Endothelial cell of hepatic sinusoid (primary cell): ENCODE data around the gene IFIT2.
"Not testable (repeated sequence)": the region's sequence is repeated elsewhere in the genome, so short reads cannot be mapped to it uniquely, and the experiment has no call there.

Experiments
- in situ Hi-C: cut with HindIII; loops from 2 replicates; pipeline ENCODE4 v1.10.0; 2017; ENCODE audit warnings: low sequenced_read_pairs

The IFIT2 gene

DNA sequence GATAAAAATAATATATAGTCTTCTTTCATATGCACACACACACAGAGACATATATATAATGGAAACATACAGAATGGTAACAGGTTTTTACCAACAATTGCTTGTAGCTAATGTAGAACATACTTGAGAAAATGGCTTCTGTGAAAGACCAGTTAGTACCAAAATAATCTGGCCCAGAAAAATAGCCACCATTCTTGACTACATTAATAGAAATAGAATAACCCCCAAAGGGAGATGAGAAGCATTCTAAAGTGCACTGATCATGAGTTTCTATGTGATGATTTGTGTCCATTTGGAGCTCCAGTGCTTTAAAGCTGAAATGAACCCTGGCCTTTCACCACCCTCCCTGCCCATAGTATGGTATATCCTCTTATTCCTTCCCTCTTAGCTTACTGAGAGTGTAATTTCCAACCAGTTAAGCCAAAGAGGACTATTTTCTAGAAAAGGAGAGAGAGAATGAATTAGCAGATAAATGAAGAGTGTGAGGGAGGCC lies 22.9 kb upstream of the IFIT2 start:
- in situ Hi-C loops: no loop called here

DNA sequence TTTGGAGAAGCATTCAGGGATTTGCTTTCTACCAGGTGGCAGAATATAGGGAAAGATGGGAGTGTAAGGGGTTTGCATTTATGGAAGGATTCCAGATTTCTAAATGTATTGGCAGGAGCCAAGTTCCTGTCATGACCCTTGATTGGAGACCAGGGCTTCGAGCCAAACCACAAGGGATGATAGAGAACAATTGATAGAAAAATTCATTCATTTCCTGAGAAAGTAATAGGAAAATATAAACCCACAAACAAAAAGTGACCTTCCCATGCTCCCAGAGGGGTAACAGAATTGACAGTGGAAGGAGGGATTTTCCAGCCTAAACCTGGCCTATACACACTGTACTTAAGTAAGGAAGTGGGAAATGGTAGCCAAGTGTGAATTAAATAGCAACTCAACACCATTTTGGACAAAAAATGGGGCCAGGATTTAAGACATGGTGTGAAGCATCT lies 22.4 kb upstream of the IFIT2 start:
- in situ Hi-C loops: no loop called here

DNA sequence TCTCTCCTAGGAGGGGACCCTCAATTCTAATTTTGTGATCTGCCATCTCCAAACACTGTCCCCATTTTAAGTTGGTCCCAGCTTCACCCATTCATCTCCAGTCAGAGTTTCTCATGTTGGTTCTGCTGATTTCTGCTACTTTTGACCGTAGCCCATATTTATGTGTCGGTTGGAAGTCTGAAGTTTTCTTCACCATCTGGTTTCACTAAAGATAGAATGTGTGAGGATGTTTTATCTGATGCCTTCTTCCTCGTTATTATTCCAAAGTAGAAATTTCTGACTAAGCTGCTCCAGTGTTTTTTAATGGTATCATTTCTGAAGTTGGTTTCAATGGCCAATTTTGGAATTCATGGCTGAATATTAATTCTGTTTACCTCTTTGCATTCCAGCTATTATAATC lies 21.3 kb upstream of the IFIT2 start:
- in situ Hi-C loops: no loop called here

DNA sequence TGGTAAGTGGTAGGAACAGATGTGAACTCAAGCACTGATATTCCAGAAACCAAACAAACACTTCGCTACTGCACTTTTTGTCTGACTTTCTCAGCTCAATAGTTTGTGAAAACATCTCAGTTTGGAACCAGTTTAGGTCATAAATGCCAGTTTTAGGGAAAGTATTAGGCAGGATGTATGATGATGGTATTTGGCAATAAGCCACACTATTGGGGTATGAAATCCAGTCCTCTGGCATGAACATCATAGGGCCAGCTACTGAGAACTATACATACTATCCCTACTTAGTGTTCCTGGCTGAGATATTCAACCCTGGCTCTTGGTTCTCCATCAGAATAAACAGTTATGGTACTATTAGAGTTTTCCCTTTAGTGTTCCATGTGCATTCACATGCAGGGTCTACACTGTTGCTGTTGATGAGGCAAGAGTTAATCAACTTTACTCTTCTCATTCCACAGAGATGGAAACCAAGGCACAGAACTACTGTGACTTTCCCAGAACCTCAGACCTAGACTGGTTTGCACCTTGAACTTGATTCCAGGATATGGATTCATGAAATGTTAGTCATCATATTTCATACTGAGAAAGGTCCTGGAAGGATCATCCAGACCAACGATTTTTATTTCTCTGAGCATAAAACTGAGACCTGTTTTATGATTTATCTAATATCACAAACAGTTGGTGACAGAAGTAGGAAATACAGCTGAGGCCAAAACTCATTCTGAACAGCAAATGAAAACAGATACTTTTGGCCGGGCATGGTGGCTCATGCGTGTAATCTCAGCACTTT lies 20.0 kb upstream of the IFIT2 start:
- in situ Hi-C loops: no loop called here

DNA sequence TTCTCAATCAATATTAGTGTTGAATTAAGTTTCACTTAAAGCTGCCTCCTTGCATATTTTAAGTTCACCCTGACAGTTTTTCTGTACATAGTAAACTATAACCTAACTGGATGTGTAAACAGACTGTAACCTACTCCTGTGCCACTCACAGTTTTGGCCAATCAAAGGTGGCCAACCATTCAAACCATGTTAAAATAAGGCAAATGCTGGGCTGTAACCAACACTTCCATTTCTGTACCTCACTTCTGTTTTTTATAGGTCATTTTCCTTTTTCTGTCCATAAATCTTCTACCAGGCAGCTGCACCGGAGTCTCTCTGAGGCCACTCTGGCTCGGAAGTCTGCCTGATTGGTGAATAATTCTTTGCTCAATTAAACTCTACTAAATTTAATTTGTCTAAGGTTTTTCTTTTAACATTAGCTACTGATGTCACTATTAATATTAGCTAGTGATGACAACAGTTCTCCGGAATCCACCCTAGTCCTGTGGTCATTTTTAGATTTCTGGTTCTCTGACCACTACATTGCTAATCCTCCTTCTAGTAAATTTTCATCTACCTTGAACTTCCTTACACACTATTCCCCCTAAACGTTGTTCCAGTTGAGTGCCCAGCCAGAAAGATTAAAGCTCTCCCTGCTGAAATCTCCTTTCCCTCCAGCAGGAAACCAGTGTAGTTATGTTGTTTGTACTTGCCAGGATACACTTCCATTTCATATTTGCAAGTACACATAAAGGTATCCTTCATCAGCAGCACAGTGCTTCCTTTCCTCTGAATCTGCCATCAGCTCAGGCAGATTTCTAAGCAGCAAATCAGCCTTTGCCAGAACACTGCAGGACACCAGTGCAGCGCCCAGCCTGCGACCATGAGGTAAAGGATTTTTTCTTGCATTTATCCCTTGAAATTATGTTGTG lies 18.6 kb upstream of the IFIT2 start:
- in situ Hi-C loops: no loop called here

DNA sequence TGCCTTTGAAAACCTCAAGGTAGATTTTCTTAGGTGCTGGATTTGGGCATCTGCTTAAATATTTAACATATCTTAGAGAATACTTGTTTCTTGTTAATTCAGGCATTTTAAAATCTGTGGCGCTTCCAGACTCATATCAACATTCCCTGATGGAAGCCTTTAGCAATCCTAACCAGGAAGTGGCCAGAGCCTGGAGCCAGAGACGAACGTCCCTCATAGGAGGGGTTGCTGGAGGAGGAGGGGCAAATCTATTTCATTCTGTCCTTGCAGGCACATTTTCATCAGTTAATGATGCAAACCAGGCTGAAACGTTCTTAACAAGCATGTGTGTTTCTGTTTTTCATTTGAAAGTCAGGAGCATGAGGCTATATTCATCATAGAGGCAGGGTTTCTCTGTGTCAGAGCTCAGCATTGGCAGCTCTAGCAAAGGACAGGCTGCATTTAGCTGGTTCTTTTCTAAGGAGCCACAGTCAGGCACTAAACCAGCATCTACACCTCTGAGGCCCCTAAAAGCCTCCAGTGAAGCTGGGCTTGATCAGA lies 17.8 kb upstream of the IFIT2 start:
- in situ Hi-C loops: no loop called here

DNA sequence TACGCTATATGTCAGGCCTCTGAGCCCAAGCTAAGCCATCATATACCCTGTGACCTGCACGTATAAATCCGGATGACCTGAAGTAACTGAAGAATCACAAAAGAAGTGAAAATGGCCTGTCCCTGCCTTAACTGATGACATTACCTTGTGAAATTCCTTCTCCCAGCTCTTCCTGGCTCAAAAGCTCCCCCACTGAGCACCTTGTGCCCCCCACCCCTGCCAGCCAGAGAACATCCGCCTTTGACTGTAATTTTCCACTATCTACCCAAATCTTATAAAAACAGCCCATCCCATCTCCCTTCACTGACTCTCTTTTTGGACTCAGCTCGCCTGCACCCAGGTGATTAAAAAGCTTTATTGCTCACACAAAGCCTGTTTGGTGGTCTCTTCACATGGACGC lies 17.1 kb upstream of the IFIT2 start:
- in situ Hi-C loops: not testable (repeated sequence)

DNA sequence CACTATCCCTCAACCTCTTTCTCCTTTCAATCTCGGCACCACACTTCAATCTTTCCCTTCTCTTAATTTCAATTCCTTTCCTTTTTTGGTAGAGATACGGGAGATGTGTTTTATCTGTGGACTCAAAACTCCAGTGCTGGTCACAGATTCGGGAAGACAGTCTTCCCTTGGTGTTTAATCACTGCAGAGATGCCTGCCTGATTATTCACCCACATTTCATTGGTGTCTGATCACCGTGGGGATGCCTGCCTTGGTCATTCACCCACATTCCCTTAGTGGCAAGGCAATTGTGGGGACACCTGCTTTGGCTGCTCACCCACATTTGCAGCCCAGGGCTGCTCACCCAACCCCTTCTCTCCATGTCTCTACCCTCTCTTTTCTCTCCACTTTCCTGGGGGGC lies 16.5 kb upstream of the IFIT2 start:
- in situ Hi-C loops: not testable (repeated sequence)

DNA sequence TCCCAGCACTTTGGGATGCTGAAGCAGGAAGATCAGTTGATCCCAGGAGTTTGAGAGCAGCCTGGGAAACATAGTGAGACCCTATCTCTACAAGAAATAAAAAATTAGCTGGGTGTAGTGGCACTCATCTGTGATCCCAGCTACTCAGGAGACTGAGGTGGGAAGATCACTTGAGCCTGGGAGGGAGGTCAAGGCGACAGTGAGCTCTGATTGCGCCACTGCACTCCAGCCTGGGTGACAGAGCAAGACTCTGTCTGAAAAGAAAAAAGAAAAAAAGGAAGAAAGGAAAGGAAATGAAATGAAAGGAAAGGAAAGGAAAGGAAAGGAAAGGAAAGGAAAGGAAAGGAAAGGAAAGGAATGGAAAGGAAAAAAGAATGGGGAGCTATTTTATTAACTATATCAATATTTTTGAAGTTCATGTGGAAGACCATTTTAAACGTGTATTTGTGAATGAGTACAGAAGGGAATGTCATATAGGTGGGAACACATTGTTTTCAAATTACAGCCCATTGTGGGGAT lies 7.1 kb upstream of the IFIT2 start:
- in situ Hi-C loops: no loop called here

DNA sequence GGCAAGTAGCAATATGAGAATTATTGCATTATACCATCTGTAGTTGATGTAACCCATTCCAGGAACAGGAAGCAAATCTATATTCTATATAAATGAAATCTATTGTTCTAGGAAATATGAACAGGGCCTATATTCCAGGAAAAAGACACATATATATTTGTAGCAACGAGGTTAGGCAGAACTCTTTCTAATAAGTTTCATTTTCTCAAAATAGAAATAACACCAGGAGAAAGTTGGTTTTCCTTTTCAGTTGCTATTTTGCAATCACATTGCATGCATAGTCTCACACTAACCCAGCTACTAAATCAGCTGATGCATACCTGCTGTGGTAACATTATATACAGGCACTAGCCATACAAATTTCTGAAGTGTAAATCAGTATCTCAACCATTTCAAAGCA lies 6.2 kb upstream of the IFIT2 start:
- in situ Hi-C loops: no loop called here

DNA sequence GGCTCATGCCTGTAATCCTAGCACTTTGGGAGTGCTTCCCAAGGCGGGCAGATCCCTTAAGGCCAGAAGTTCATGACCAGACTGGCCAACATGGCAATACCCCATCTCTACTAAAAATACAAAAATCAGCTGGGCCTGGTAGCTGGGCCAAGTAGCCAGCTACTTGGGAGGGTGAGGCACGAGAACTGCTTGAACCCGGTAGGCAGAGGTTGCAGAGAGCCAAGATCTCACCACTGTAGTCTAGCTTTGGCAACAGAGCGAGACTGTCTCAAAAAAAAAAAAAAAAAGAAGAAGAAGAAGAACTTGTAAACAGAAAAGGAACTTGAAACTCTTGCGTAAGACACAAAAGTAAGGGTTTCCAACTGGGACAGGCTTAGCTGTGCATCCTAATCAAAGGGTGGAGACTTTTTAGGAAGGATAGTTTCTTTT lies 5.6 kb upstream of the IFIT2 start:
- in situ Hi-C loops: no loop called here

DNA sequence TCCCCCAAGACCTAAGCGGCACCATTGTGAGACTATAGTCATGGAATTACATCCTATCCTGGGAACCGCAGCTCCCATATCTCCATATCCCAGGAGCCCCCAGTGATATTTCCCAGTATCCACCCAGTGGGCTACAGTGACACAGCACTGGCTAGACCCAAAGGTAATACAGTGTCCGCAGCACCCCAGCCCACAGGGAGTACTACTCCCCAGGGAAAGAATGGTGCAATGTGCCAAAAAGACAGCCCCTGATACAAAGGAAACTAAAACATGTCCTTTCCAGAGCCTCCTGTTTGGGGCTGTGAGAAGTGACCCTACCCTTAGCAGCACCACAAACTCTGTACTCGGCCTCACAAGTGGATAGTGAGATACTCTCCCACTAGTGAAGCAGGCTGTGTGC lies 4.5 kb upstream of the IFIT2 start:
- in situ Hi-C loops: no loop called here

DNA sequence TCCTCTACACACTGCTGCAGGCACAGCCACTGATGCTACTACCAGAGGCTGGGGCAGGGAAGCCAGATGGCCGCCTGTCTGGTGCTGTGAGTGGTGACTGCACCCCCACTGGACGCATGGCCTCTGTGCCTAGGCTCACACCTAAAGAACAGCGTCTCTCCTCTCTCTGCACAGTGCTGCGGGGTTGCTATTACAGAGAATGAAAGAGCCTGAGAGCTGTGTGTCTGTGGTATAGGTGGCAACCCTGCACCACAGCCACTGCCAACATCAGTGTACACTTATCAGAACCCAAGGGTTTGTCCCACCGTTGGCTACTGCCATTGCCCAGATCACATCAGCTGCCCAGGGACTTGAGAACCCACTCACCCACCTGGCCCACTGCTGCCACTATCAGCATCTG lies 4.1 kb upstream of the IFIT2 start:
- in situ Hi-C loops: no loop called here

DNA sequence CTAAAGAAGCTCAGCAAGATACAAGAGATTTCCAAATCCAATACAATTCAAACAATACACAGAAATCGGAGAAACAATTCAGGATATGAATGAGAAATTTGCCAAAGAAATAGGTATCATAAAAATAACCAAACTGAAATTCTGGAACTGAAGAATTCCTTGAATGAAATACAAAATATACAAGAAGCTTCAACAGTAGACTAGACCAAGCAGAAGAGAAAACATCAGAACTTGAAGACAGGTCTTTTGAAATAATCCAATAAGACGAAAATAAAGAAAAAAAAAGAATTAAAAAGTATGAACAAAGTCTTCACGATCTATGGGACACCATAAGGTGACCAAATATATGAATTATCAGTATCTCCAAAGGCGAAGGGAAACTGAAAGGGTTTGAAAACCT lies 2.8 kb upstream of the IFIT2 start:
- in situ Hi-C loops: no loop called here

DNA sequence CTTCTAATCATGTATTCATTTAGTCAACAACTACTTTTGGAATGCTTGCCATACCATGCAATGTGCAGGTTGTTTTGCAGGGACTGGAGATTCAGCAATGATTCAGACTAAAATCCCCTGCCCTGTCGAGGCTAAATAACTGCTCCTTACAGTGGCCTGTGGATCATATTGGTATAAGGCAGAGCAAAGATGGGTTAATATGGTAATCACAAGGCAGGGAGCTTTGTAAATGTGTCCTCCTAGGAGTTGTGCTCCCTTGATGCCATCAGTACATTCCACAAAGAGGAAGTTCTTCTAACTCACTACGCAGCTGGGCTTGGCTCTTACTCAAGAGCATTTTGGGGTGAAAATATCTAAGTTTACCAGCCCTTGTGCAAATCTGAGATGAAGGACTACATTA lies 614 bp upstream of the IFIT2 start:
- in situ Hi-C loops: no loop called here

DNA sequence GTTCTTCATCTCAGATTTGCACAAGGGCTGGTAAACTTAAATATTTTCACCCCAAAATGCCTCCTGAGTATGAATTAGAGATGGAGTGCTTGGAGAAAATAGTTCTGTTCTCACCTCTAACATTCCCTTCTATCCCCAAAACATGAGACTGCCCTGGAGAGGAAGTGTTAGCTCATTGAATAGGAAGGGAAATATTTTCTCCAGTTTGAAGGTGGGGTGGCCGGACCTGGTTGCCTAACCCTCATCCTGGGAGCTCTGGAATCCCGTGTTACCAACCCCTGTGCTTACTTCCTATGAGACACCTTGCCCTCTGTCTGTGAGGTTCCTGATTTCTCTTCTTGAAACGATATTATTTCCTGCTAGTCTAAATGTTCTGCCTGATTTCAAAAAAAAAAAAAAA lies 779 bp downstream of the IFIT2 start:
- in situ Hi-C loops: no loop called here

DNA sequence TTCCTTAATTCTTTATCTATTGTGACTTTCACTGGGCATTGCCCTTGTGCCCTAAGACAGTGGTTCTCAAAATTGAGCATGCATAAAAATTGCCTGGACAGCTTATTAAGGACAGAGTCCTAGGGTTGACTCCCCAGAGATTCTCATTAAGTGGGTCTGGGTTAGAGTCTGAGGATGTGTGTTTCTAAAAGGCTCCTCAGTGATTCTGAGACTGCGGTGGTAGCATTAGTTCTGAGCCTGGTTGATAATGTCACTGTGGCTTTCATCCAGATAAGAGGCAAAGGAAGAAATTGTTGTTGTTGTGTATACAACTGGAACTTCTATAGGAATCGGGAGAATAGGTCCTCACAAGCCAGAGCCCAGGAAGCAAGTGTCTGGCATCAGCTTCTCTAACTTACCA lies 1.3 kb downstream of the IFIT2 start:
- in situ Hi-C loops: no loop called here

DNA sequence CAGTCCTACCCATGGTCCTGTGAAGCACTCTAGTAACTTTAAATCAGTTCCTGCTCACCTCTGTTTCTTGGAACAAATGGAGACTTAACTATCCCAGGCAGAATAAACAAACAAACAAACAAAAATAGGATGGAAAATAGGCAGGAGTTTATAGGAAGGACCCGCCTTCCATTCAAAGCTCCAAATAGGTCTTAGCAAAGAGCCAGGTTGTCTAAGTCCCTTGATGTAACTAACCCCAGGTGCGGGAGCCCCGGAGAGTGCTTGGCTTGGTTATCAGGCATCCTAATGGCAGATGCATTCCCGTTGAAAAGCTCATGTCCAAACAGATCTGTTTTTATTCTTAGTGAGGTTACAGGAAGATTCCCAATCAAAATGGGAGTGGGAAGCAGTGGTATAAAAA lies 2.2 kb downstream of the IFIT2 start:
- in situ Hi-C loops: no loop called here

DNA sequence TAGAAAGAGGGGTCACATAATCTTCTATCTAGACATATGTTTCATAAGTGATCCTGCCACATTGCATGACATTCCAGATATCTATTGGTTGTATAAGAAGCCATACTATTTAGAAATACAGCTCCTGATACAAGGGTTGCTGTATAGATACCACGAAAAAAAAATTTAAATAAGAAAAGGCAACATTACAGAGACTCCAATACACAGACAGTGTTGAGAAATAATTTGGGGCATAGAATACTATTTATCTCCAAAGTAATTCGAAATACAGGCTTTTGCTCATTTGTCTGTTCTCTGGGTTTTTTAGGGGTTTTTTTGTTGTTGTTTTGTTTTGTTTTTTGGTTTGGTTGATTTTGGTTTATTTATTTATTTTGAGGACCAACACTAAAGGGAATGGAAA lies 2.6 kb downstream of the IFIT2 start:
- in situ Hi-C loops: no loop called here

DNA sequence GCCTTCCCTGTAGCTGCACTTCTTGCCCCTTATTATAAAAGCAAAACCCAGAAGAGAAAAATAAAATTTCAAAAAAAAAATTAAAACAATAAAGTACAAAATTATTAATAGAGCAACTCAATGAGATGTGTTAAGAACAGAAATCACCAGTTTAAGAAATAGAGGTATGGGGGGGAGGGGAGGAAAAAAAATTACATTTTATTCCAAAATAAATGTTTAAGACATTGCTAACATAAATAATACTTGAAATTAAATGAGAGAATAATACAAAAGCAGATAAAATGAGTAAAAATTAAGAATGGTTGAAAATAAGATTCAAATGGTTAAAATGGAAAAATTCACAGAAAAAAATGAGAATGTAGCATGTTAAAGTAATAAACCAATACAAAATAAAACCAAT lies 3.1 kb downstream of the IFIT2 start:
- in situ Hi-C loops: loop anchor here (5.0 kb wide), 1 partner anchor 77 kb away; no protein-coding TSS in a partner anchor

DNA sequence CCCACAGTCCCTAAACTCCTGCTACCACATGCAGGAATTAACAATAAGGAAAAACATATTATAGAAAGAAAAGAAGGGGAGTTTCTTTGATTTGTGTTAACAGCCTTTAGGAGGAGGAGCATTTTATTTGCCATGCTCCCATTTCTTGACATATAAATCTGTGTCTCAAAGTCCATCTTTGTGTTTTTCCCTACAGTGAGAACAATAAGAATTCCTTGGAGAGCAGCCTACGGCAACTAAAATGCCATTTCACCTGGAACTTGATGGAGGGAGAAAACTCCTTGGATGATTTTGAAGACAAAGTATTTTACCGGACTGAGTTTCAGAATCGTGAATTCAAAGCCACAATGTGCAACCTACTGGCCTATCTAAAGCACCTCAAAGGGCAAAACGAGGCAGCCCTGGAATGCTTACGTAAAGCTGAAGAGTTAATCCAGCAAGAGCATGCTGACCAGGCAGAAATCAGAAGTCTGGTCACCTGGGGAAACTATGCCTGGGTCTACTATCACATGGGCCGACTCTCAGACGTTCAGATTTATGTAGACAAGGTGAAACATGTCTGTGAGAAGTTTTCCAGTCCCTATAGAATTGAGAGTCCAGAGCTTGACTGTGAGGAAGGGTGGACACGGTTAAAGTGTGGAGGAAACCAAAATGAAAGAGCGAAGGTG lies 4.1 kb downstream of the IFIT2 start:
- in situ Hi-C loops: loop anchor here (5.0 kb wide), 1 partner anchor 76 kb away; no protein-coding TSS in a partner anchor
